ENCODE data around the gene CMC2. TPM values are rescaled to one million over a fixed set of nuclear protein-coding genes. Genes with fewer than 3 reads are reported as not detected.

CMC2 gene
- polyA plus RNA-seq, 5 donors = 37.4 to 60.7 (median 47.1) TPM

- DNase-seq = no peak
Measured at GRCh38 chr16:81003610-81004460, 2.9 kb downstream of the CMC2 start.

- no peak for DNase-seq
Measured at GRCh38 chr16:81003064-81003463, 3.6 kb downstream of the CMC2 start.

GRCh38 chr16:81001330-81001729 is 5.4 kb downstream of the CMC2 start:
- DNase-seq = no peak

- no peak for DNase-seq
Measured at GRCh38 chr16:81000873-81001272, 5.8 kb downstream of the CMC2 start.

GRCh38 chr16:80997964-80998620 is 8.6 kb downstream of the CMC2 start:
- DNase-seq = no peak

- no peak for DNase-seq
Measured at GRCh38 chr16:80997139-80997798, 9.4 kb downstream of the CMC2 start.

GRCh38 chr16:80996688-80997138 is 10.0 kb downstream of the CMC2 start:
- DNase-seq = no peak

GRCh38 chr16:80994451-80994850 is 12.2 kb downstream of the CMC2 start:
- DNase-seq = no peak

GRCh38 chr16:80993834-80994233 is 12.9 kb downstream of the CMC2 start:
- DNase-seq = no peak

- DNase-seq = no peak
Measured at GRCh38 chr16:80993307-80993706, 13.4 kb downstream of the CMC2 start.

- DNase-seq = no peak
Measured at GRCh38 chr16:80992676-80993293, 13.9 kb downstream of the CMC2 start.

GRCh38 chr16:80991792-80992430 is 14.8 kb downstream of the CMC2 start:
- no peak for DNase-seq

- no peak for DNase-seq
Measured at GRCh38 chr16:80990978-80991377, 15.7 kb downstream of the CMC2 start.

- DNase-seq = no peak
Measured at GRCh38 chr16:80990577-80990976, 16.1 kb downstream of the CMC2 start.

GRCh38 chr16:80989801-80990200 is 16.9 kb downstream of the CMC2 start:
- no peak for DNase-seq

- DNase-seq = no peak
Measured at GRCh38 chr16:80988756-80989155, 17.9 kb downstream of the CMC2 start.

GRCh38 chr16:80986557-80986956 is 20.1 kb downstream of the CMC2 start:
- no peak for DNase-seq

GRCh38 chr16:80985611-80986010 is 21.1 kb downstream of the CMC2 start:
- DNase-seq = no peak

- DNase-seq = no peak
Measured at GRCh38 chr16:80984124-80984892, 22.4 kb downstream of the CMC2 start.

- no peak for DNase-seq
Measured at GRCh38 chr16:80982646-80983045, 24.0 kb downstream of the CMC2 start.

GRCh38 chr16:80981103-80981502 is 25.6 kb downstream of the CMC2 start:
- DNase-seq = no peak

Data from right lung (tissue), 5 donors.